Breast epithelium (tissue), 4 donors: ENCODE measurements around the gene PADI2. TPM values are rescaled to one million over a fixed set of nuclear protein-coding genes. Genes with fewer than 3 reads are reported as not detected.

ENCODE experiments used
- DNase-seq, 2 donors: peaks; one replicate each; pipeline ENCODE4 v3.0.0-alpha.2; 2019; ENCODE audit warnings: low spot score in 2 of 2
- H3K27ac ChIP-seq, 2 donors: fragments of 200-600 bp; sonication (generic) in 1 of 2; one replicate each; pipeline ENCODE4 v1.5.1; 2016 to 2019; ENCODE audit warnings: mild to moderate bottlenecking in 1 of 2
- H3K27me3 ChIP-seq, 2 donors: fragments of 200-600 bp; sonication (generic) in 1 of 2; one replicate each; pipeline versions ENCODE4 v1.5.1 to v1.6.0; 2017 to 2019; ENCODE audit warnings: control low read depth in 1 of 2, mild to moderate bottlenecking in 1 of 2
- H3K36me3 ChIP-seq: fragments of 200-600 bp; one replicate; pipeline ENCODE4 v1.5.1; 2019
- H3K4me1 ChIP-seq, 2 donors: fragments of 200-600 bp; sonication (generic); one replicate each; pipeline ENCODE4 v1.5.1; 2016 to 2019; ENCODE audit warnings: control low read depth in 1 of 2
- H3K4me3 ChIP-seq, 3 donors: fragments of 200-600 bp; sonication (generic); 1 replicate in 2 of 3; 2 replicates in 1 of 3; pipeline ENCODE4 v1.5.1; 2016 to 2019; ENCODE audit warnings: mild to moderate bottlenecking in 3 of 3, moderate library complexity in 2 of 3
- H3K9me3 ChIP-seq, 2 donors: fragments of 200-600 bp; sonication (generic) in 1 of 2; one replicate each; pipeline ENCODE4 v1.5.1; 2016 to 2019; ENCODE audit warnings: control low read depth in 1 of 2
- POLR2A ChIP-seq: fragments of 450-650 bp; IDR thresholded peaks from one replicate; pipeline ENCODE4 v1.6.1; 2016; ENCODE audit warnings: antibody characterized with exemption, mild to moderate bottlenecking, moderate library complexity
- POLR2AphosphoS5 ChIP-seq, 3 donors: sonication (generic); formaldehyde crosslinking; IDR thresholded peaks; one replicate each; pipeline ENCODE4 v1.6.1; 2017; ENCODE audit warnings: antibody characterized with exemption in 3 of 3
- intact Hi-C: fragments of 100-400 bp; cut with DNase I; formaldehyde crosslinking; loops from one replicate; pipeline ENCODE4 v1.15.1; 2023; ENCODE audit warnings: low total_unique reads
- total RNA-seq, 3 donors: library from RNA; depleted of rRNA; stranded (reverse); fragments of >200 nt; gene quantifications; one replicate each; pipeline ENCODE4 v1.1.0, GENCODE V29; 2016
- TF ChIP-seq, protein P1 (sequence below), 3 donors: fragments of 450-650 bp; IDR thresholded peaks; one replicate each; pipeline ENCODE4 v1.5.1; 2016 to 2017; ENCODE audit warnings: antibody characterized with exemption in 3 of 3, mild to moderate bottlenecking in 3 of 3, moderate library complexity in 3 of 3

PADI2 gene
- total RNA-seq, 3 donors from 2014 or later = 0.32 to 29.4 (median 9.2) TPM

DNA sequence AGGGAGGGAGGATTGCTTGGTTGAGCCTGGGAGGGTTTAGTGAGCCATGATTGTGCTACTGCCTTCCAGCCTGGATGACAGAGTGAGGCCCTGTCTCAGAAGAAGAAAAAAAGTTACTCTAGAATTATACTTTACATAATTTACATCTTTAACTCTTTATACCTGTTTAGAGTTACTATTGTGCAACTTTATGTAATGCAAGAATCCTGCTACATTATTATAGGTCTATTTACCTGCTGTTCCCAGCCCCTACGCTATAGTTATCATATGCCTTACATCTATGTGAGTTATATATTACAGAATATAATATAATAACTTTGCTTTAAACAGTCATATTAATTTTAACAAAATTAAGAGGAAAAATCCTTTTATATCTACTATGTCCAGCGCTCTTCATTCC, 79.7 kb downstream of the PADI2 start:
- intact Hi-C loops = no loop called here

GRCh38 chr1:17033481-17033880, 85.8 kb downstream of the PADI2 start:
- Histone ChIP-seq H3K4me1 (peaks cover 0 to 3% of the 10 kb centered on the region in 2 donors), H3K36me3 (no peaks in the 10 kb centered on the region), H3K27ac (no peak overlapping the region), H3K27me3 (no peaks in the 10 kb centered on the region), H3K9me3 (no peaks in the 10 kb centered on the region), H3K4me3 (no peak overlapping the region)
- TF ChIP-seq, protein P1, sequence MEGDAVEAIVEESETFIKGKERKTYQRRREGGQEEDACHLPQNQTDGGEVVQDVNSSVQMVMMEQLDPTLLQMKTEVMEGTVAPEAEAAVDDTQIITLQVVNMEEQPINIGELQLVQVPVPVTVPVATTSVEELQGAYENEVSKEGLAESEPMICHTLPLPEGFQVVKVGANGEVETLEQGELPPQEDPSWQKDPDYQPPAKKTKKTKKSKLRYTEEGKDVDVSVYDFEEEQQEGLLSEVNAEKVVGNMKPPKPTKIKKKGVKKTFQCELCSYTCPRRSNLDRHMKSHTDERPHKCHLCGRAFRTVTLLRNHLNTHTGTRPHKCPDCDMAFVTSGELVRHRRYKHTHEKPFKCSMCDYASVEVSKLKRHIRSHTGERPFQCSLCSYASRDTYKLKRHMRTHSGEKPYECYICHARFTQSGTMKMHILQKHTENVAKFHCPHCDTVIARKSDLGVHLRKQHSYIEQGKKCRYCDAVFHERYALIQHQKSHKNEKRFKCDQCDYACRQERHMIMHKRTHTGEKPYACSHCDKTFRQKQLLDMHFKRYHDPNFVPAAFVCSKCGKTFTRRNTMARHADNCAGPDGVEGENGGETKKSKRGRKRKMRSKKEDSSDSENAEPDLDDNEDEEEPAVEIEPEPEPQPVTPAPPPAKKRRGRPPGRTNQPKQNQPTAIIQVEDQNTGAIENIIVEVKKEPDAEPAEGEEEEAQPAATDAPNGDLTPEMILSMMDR (IDR thresholded peaks at IDR 0.05) = no peak
- TF ChIP-seq POLR2A (no peak), POLR2AphosphoS5 (IDR thresholded peaks at IDR 0.05) (no peak)
- no peak for DNase-seq
- intact Hi-C loops = no loop called here

More for the DNA sequence above, 79.7 kb downstream of the PADI2 start:
- no peak overlapping the region for H3K4me3 ChIP-seq
- no peak overlapping the region for H3K27ac ChIP-seq
- no peaks in the 10 kb centered on the region for H3K27me3 ChIP-seq
- DNase-seq = no peak
- no peaks in the 10 kb centered on the region for H3K4me1 ChIP-seq
- H3K9me3 ChIP-seq = no peaks in the 10 kb centered on the region
- H3K36me3 ChIP-seq = no peaks in the 10 kb centered on the region
- TF ChIP-seq POLR2A (no peak), POLR2AphosphoS5 (IDR thresholded peaks at IDR 0.05) (no peak)
- TF ChIP-seq, protein P1 (IDR thresholded peaks at IDR 0.05) = no peak

DNA sequence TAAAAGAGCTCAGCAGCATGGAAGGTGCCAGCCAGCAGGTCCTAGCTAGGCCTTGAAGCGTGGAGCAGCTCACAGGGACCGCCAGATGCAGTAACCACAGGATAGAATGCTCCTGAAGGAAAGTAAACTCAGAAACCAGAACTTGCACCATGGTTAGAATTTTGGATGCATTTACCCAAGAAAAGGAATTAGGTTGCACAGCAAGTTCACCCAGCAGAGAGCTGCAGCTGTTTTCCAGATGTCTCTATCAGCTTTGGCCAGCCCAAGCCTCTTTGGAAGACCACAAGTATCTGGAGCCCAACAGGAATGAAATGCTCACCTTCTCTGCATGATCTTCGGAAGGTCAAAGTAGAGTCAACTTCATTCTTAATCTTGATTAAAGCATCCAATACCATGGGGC, 86.5 kb downstream of the PADI2 start:
- intact Hi-C loops = no loop called here
- no peak for DNase-seq
- no peak overlapping the region for H3K27ac ChIP-seq

DNA sequence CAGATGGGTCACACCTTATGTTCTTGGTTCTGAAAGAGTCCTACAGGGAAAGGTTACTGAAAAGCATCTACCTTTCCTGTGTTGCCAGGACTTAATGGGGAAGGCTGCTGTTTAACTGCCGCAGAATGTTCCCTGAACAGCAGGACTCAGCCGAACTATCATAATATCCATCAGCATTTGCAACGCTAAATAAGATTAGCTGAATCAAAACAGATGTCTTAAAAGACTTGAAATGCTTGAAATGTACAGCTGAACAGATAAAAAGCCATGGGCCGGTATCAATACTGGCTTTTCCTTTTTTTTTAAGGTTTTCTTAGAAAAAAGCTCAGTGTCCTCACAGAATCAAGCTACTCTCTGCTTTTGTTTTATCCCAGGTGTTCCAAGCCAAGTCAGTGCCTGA, 87.8 kb downstream of the PADI2 start:
- Histone ChIP-seq H3K36me3 (no peaks in the 10 kb centered on the region), H3K27ac (no peak overlapping the region), H3K9me3 (no peaks in the 10 kb centered on the region), H3K27me3 (no peaks in the 10 kb centered on the region), H3K4me3 (no peak overlapping the region), H3K4me1 (peaks cover 0 to 10% of the 10 kb centered on the region in 2 donors)
- DNase-seq = no peak
- TF ChIP-seq POLR2AphosphoS5 (IDR thresholded peaks at IDR 0.05) = no peak
- TF ChIP-seq POLR2A = no peak
- TF ChIP-seq, protein P1 (IDR thresholded peaks at IDR 0.05) = no peak
- intact Hi-C loops = no loop called here

More for the DNA sequence above, 86.5 kb downstream of the PADI2 start:
- H3K4me3 ChIP-seq = no peak overlapping the region
- no peaks in the 10 kb centered on the region for H3K27me3 ChIP-seq
- no peaks in the 10 kb centered on the region for H3K36me3 ChIP-seq
- H3K4me1 ChIP-seq = peaks cover 0 to 10% of the 10 kb centered on the region in 2 donors
- TF ChIP-seq, protein P1 (IDR thresholded peaks at IDR 0.05) = no peak
- no peak for TF ChIP-seq POLR2A
- TF ChIP-seq POLR2AphosphoS5 (IDR thresholded peaks at IDR 0.05) = no peak
- no peaks in the 10 kb centered on the region for H3K9me3 ChIP-seq

- H3K4me3 ChIP-seq = no peak overlapping the region
- DNase-seq = no peak
- H3K27me3 ChIP-seq = no peaks in the 10 kb centered on the region
- H3K27ac ChIP-seq = no peak overlapping the region
- intact Hi-C loops = no loop called here
- peaks cover 0 to 10% of the 10 kb centered on the region in 2 donors for H3K4me1 ChIP-seq
- TF ChIP-seq, protein P1 (IDR thresholded peaks at IDR 0.05) = no peak
- TF ChIP-seq POLR2A = no peak
- no peak for TF ChIP-seq POLR2AphosphoS5 (IDR thresholded peaks at IDR 0.05)
- no peaks in the 10 kb centered on the region for H3K36me3 ChIP-seq
- no peaks in the 10 kb centered on the region for H3K9me3 ChIP-seq
Observed at GRCh38 chr1:17030206-17030605, 89.0 kb downstream of the PADI2 start.
